Prostate gland (tissue), 2 donors: ENCODE data around the gene FGF8. TPM values are rescaled to one million over a fixed set of nuclear protein-coding genes. Genes with fewer than 3 reads are reported as not detected.

ENCODE experiments used
- DNase-seq: peaks from one replicate; pipeline ENCODE4 v3.0.0-alpha.2; 2019; ENCODE audit warnings: low spot score
- H3K27ac ChIP-seq, 2 donors: fragments of 200-600 bp; sonication (generic); 2 replicates each; pipeline ENCODE4 v1.5.1; 2017 to 2019
- H3K27me3 ChIP-seq: fragments of 200-600 bp; sonication (generic); replicated peaks from 2 replicates; pipeline ENCODE4 v1.5.1; 2019; ENCODE audit not compliant: insufficient read depth
- H3K36me3 ChIP-seq, 2 donors: fragments of 200-600 bp; sonication (generic); 1 replicate in 1 of 2; 2 replicates in 1 of 2; pipeline versions ENCODE4 v1.5.1 to v1.8.1; 2017 to 2019
- H3K4me1 ChIP-seq: fragments of 200-600 bp; sonication (generic); replicated peaks from 2 replicates; pipeline ENCODE4 v1.5.1; 2019
- H3K4me3 ChIP-seq, 2 donors: fragments of 200-600 bp; sonication (generic); 2 replicates each; pipeline ENCODE4 v1.5.1; 2017 to 2019
- H3K9me3 ChIP-seq: fragments of 200-600 bp; sonication (generic); 2 replicates; pipeline ENCODE4 v1.5.1; 2017
- POLR2A ChIP-seq: fragments of 450-650 bp; IDR thresholded peaks from one replicate; pipeline ENCODE4 v1.6.1; 2016; ENCODE audit warnings: antibody characterized with exemption, mild to moderate bottlenecking
- POLR2AphosphoS5 ChIP-seq: sonication (generic); formaldehyde crosslinking; IDR thresholded peaks from one replicate; pipeline ENCODE4 v1.6.1; 2017; ENCODE audit warnings: antibody characterized with exemption
- WGBS: methylation state at CpG from one replicate; pipeline ENCODE4 v1.1.5; 2018; 5-methylcytosine and 5-hydroxymethylcytosine counted together
- intact Hi-C: fragments of 100-400 bp; cut with DNase I; formaldehyde crosslinking; loops from one replicate; pipeline ENCODE4 v1.14.2; 2022
- total RNA-seq, 2 donors: library from RNA; depleted of rRNA; stranded (reverse); fragments of >200 nt; gene quantifications; one replicate each; pipeline ENCODE4 v1.1.0, GENCODE V29; 2016
- TF ChIP-seq, protein P1 (sequence below), 4 experiments: fragments of 200-600 bp in 2 of 4; fragments of 450-650 bp in 2 of 4; sonication (generic) in 2 of 4; IDR thresholded peaks; 1 replicate in 3 of 4; 2 replicates in 1 of 4; pipeline ENCODE4 v1.5.1; 2016 to 2019; ENCODE audit warnings: antibody characterized with exemption in 4 of 4, mild to moderate bottlenecking in 2 of 4, moderate library complexity in 2 of 4

The FGF8 gene
- total RNA-seq, 2 donors from 2014 or later = 1.2 TPM; not detected in 1

DNA sequence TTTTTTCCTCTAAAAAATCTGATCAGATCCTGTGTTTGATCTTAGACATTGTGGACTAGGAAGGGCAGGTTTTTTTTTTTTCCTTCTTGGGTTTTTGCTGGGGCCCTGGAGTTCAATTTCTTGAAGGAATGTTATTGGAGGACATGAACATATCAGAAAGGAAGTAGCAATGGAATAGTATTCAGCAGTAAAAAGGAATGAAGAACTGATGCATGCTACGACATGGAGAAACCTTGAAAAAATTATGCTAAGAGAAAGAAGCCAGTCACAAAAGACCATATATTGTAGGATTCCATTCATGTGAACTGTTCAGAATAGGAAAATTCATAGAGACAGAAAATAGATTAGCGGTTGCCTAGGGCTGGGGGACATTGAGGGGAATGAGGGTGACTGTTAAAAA is 34.0 kb downstream of the FGF8 start:
- no peak overlapping the region for H3K27ac ChIP-seq
- no peaks in the 10 kb centered on the region for H3K4me1 ChIP-seq
- no peaks in the 10 kb centered on the region for H3K36me3 ChIP-seq
- no peaks in the 10 kb centered on the region for H3K9me3 ChIP-seq
- no peak overlapping the region for H3K4me3 ChIP-seq
- 49% methylated on average over 2 of the region's 2 CpGs for WGBS
- DNase-seq = no peak
- no peaks in the 10 kb centered on the region for H3K27me3 ChIP-seq
- TF ChIP-seq POLR2AphosphoS5 (no peak), POLR2A (no peak)
- TF ChIP-seq, protein P1, sequence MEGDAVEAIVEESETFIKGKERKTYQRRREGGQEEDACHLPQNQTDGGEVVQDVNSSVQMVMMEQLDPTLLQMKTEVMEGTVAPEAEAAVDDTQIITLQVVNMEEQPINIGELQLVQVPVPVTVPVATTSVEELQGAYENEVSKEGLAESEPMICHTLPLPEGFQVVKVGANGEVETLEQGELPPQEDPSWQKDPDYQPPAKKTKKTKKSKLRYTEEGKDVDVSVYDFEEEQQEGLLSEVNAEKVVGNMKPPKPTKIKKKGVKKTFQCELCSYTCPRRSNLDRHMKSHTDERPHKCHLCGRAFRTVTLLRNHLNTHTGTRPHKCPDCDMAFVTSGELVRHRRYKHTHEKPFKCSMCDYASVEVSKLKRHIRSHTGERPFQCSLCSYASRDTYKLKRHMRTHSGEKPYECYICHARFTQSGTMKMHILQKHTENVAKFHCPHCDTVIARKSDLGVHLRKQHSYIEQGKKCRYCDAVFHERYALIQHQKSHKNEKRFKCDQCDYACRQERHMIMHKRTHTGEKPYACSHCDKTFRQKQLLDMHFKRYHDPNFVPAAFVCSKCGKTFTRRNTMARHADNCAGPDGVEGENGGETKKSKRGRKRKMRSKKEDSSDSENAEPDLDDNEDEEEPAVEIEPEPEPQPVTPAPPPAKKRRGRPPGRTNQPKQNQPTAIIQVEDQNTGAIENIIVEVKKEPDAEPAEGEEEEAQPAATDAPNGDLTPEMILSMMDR (IDR thresholded peaks at IDR 0.05) = no peak
- intact Hi-C loops = no loop called here

DNA sequence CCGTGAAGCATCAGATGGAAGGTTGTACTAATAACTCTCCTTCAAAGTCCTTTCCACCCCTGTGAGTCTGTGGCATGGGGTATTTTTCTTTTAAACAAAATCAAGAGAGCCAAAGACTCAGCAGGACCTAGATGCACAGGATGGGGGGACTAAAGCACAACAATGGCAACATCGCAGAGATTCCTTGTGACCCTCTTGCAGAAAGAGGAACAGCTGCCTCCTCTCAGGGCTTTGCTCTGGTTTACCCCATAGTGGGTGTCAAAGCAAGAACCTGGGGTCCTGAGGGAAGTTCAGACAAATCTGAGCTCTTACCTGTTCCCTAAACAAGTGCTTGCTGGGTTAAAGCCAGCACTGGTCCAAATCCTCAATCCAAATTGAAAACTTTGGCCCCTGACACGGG is 39.2 kb downstream of the FGF8 start:
- no peaks in the 10 kb centered on the region for H3K9me3 ChIP-seq
- intact Hi-C loops = no loop called here
- H3K27me3 ChIP-seq = no peaks in the 10 kb centered on the region
- H3K4me1 ChIP-seq = no peaks in the 10 kb centered on the region
- no peak overlapping the region for H3K27ac ChIP-seq
- TF ChIP-seq POLR2AphosphoS5 (no peak), POLR2A (no peak)
- TF ChIP-seq, protein P1 (IDR thresholded peaks at IDR 0.05) = no peak
- WGBS = 67% methylated on average over 3 of the region's 3 CpGs
- no peak for DNase-seq
- H3K4me3 ChIP-seq = no peak overlapping the region
- no peaks in the 10 kb centered on the region for H3K36me3 ChIP-seq

DNA sequence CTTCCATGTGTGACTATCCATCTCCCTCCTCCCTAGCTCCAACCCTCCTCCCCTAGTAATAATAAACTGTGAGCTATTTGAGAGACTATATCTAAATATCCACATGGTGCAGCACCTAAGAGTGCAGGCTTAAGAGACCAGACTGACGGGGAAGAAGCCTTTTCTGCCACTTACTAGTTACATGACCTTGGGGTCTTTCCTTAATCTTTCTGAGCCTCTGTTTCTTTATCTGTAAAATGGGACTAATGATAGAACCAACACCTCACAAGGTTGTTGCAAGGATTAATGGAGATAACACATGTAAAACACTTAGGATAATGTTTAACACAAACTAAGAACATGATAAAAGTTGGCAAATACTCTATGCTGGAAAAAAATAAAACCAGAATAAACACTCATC is 43.8 kb downstream of the FGF8 start:
- TF ChIP-seq POLR2A = no peak
- intact Hi-C loops = no loop called here
- WGBS = 83% methylated on average over 1 of the region's 1 CpG

DNA sequence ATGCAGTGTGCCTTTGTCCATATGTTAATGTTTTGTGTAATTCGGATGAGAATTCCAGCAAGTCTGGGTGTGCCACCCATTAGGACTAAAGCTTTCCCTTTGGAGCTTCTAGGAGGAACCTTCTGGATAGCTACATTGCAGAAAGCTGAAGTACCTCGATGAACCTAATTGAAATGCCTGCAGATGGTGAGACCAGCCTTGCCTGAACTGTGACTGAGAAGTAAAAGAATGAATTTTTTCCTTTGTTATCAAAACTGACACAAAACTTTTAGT is 49.9 kb downstream of the FGF8 start:
- H3K27me3 ChIP-seq = no peaks in the 10 kb centered on the region
- intact Hi-C loops = no loop called here
- H3K4me1 ChIP-seq = no peaks in the 10 kb centered on the region
- DNase-seq = no peak
- TF ChIP-seq, protein P1 (IDR thresholded peaks at IDR 0.05) = no peak
- TF ChIP-seq POLR2A = no peak
- no peak for TF ChIP-seq POLR2AphosphoS5
- no peaks in the 10 kb centered on the region for H3K9me3 ChIP-seq
- no peak overlapping the region for H3K27ac ChIP-seq
- H3K36me3 ChIP-seq = no peaks in the 10 kb centered on the region
- 70% methylated on average over 2 of the region's 2 CpGs for WGBS
- H3K4me3 ChIP-seq = no peak overlapping the region

More for the DNA sequence above, 43.8 kb downstream of the FGF8 start:
- H3K4me1 ChIP-seq = no peaks in the 10 kb centered on the region
- H3K27ac ChIP-seq = no peak overlapping the region
- H3K27me3 ChIP-seq = no peaks in the 10 kb centered on the region
- no peaks in the 10 kb centered on the region for H3K9me3 ChIP-seq
- no peaks in the 10 kb centered on the region for H3K36me3 ChIP-seq
- H3K4me3 ChIP-seq = no peak overlapping the region
- no peak for DNase-seq

DNA sequence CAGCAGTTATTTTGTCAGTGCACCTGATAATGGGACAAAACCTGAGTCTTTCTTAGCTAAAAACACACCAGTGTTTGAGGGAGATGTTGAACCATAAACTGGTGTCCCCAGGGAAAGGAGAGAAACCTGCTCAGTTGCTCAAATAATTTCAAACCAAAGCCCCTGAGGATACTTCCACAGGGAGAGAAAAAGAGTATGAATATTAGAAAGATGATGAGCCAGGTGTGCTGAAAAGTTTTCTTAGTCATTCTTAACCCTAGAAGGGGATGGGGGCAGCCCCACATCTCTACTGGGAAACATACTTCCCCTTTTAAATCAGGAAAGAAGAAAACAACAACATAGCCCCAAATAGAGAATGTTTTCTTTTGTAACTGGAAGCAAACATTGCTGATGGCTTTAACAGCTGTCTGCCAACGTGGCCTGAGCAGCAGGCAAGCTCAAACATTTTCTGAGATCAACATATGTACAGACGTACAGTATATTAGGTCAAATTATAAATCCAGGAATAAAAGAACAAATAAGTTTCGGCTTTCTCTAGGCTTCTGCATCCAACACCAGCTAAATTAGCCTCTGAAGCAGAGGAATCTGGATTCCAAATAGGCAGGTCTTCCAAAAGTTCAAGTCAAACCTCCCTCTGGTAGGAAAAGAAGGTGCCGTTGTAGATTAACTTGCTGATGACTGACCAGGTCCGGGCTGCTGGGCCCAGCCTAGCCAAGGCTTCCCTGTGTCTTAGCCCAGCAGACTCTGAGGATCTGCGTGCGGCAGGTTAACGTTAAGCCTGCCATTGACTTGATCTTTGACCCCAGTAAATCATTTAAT is 50.4 kb downstream of the FGF8 start:
- H3K27ac ChIP-seq = no peak overlapping the region
- DNase-seq = no peak
- 67% methylated on average over 8 of the region's 8 CpGs for WGBS

More for the DNA sequence above, 50.4 kb downstream of the FGF8 start:
- H3K4me3 ChIP-seq = no peak overlapping the region
- TF ChIP-seq POLR2A = no peak
- TF ChIP-seq, protein P1 (IDR thresholded peaks at IDR 0.05) = no peak
- intact Hi-C loops = no loop called here
- no peaks in the 10 kb centered on the region for H3K9me3 ChIP-seq
- H3K4me1 ChIP-seq = no peaks in the 10 kb centered on the region
- no peaks in the 10 kb centered on the region for H3K27me3 ChIP-seq
- no peaks in the 10 kb centered on the region for H3K36me3 ChIP-seq
